GM12878 (cell line): Measurements from ENCODE around the gene RNF220. TPM values are rescaled to one million over a fixed set of nuclear protein-coding genes. Genes with fewer than 3 reads are reported as not detected.

Experiments used
- ATAC-seq: fragments of 200-7000 bp; cut with Tn5 transposase; 3 replicates; pipeline ENCODE4 v1.9.1; 2020; ENCODE audit warnings: mild to moderate bottlenecking, moderate library complexity
- BruUV-seq: library from RNA; stranded (reverse); fragments of 400-500 nt; replicated peaks from 2 replicates; lab custom pipeline; 2021; lab: Mats Ljungman, UMichigan
- CTCF ChIA-PET: fragments of 300-600 bp; sonication (Branson Sonifier 250); formaldehyde crosslinking; extraction: SDS; loops from one replicate; lab custom pipeline; 2021; ENCODE audit warnings: inconsistent platforms; lab: Yijun Ruan, JAX
- POLR2A ChIA-PET: fragments of 350-600 bp; formaldehyde crosslinking; extraction: SDS; loops from one replicate; lab custom pipeline; 2021; ENCODE audit warnings: inconsistent platforms; lab: Charles Lee
- RAD21 ChIA-PET: fragments of 300-600 bp; sonication (Branson Sonifier 250); formaldehyde crosslinking; loops from one replicate; lab custom pipeline; 2023; ENCODE audit warnings: antibody characterized with exemption; ENCODE audit not compliant: unreplicated experiment; lab: Charles Lee
- SMC1A ChIA-PET: fragments of 300-600 bp; sonication (Branson Sonifier 250); formaldehyde crosslinking; loops from one replicate; lab custom pipeline; 2023; ENCODE audit not compliant: unreplicated experiment, uncharacterized antibody; lab: Charles Lee
- DNase-seq: peaks from one replicate; pipeline ENCODE4 v3.0.0-alpha.2; 2011; ENCODE audit warnings: low read depth, low spot score
- FAIRE-seq: peaks from 3 replicates; lab custom pipeline; 2011; peaks lifted over from hg19 to GRCh38; lab: Jason Lieb, UNC
- H2AFZ ChIP-seq: 2 replicates; pipeline ENCODE4 v1.6.0; 2011; ENCODE audit warnings: low read depth, low read length, control low read depth; ENCODE audit not compliant: control insufficient read depth
- H3K27ac ChIP-seq: 2 replicates; pipeline ENCODE4 v1.5.1; 2011; ENCODE audit warnings: control low read depth; ENCODE audit not compliant: control insufficient read depth, insufficient read depth
- H3K27me3 ChIP-seq, 2 experiments: replicated peaks in 1 of 2; 2 replicates each; pipeline versions ENCODE4 v1.6.0 to v1.6.1; 2011; ENCODE audit warnings: low read length in 1 of 2; ENCODE audit not compliant: control insufficient read depth in 2 of 2, insufficient read depth in 2 of 2
- H3K36me3 ChIP-seq, 2 experiments: 2 replicates each; pipeline ENCODE4 v1.5.1; 2011; ENCODE audit warnings: low read length in 1 of 2; ENCODE audit not compliant: control insufficient read depth in 2 of 2, insufficient read depth in 2 of 2
- H3K4me1 ChIP-seq: 2 replicates; pipeline ENCODE4 v1.6.1; 2011; ENCODE audit warnings: mild to moderate bottlenecking, low read length, moderate library complexity, mixed read lengths; ENCODE audit not compliant: control insufficient read depth, insufficient read depth
- H3K4me2 ChIP-seq: 2 replicates; pipeline ENCODE4 v1.6.0; 2011; ENCODE audit warnings: control low read depth; ENCODE audit not compliant: control insufficient read depth, insufficient read depth
- H3K4me3 ChIP-seq: fragments of 200-600 bp; sonication (generic); 2 replicates; pipeline ENCODE4 v1.5.1; 2016
- H3K79me2 ChIP-seq: 2 replicates; pipeline ENCODE4 v1.6.0; 2011; ENCODE audit warnings: low read length; ENCODE audit not compliant: control insufficient read depth, insufficient read depth
- H3K9ac ChIP-seq: 2 replicates; pipeline ENCODE4 v1.8.0; 2011; ENCODE audit warnings: low read length, control low read depth, mixed read lengths; ENCODE audit not compliant: control insufficient read depth, insufficient read depth
- H3K9me3 ChIP-seq: replicated peaks from 3 replicates; pipeline ENCODE4 v1.5.1; 2011; ENCODE audit warnings: mild to moderate bottlenecking, low read length; ENCODE audit not compliant: control insufficient read depth, insufficient read depth
- H4K20me1 ChIP-seq: 2 replicates; pipeline ENCODE4 v1.6.0; 2011; ENCODE audit not compliant: control insufficient read depth, insufficient read depth
- GABPA ChIP-seq: IDR thresholded peaks from 2 replicates; pipeline ENCODE4 v1.6.1; 2014; ENCODE audit warnings: antibody characterized with exemption, low read depth, mild to moderate bottlenecking, inconsistent platforms
- MYC ChIP-seq: IDR thresholded peaks from 2 replicates; pipeline ENCODE4 v1.6.1; 2011; ENCODE audit warnings: mild to moderate bottlenecking, low read length, moderate library complexity, inconsistent platforms; ENCODE audit not compliant: insufficient read depth, insufficient replicate concordance, insufficient read length, severe bottlenecking
- PAX8 ChIP-seq: fragments of 450-650 bp; IDR thresholded peaks from 2 replicates; pipeline ENCODE4 v1.6.1; 2017; ENCODE audit warnings: mild to moderate bottlenecking, moderate library complexity
- RAD51 ChIP-seq: fragments of 450-650 bp; IDR thresholded peaks from 2 replicates; pipeline ENCODE4 v1.6.1; 2016; ENCODE audit warnings: moderate library complexity, mild to moderate bottlenecking, inconsistent platforms
- RFX5 ChIP-seq: IDR thresholded peaks from 2 replicates; pipeline ENCODE4 v1.6.1; 2011; ENCODE audit warnings: low read depth, low read length, improper control_type of control experiment
- SIN3A ChIP-seq: IDR thresholded peaks from 2 replicates; pipeline ENCODE4 v1.6.1; 2012; ENCODE audit warnings: low read depth, low read length, improper control_type of control experiment
- SP1 ChIP-seq: IDR thresholded peaks from one replicate; pipeline ENCODE4 v1.6.1; 2011; ENCODE audit warnings: low read depth, low read length
- SREBF1 ChIP-seq: IDR thresholded peaks from 2 replicates; pipeline ENCODE4 v1.6.1; 2012; ENCODE audit warnings: mild to moderate bottlenecking, low read length
- SUPT20H ChIP-seq: IDR thresholded peaks from 2 replicates; pipeline ENCODE4 v1.6.1; 2011; ENCODE audit warnings: low read depth, mild to moderate bottlenecking, low read length, moderate library complexity, borderline replicate concordance; ENCODE audit not compliant: control insufficient read depth
- ZSCAN29 ChIP-seq: fragments of 450-650 bp; IDR thresholded peaks from 2 replicates; pipeline ENCODE4 v1.6.1; 2017; ENCODE audit warnings: mild to moderate bottlenecking, moderate library complexity
- WGBS: methylation state at CpG from one replicate; pipeline ENCODE4 v1.1.6; 2016; ENCODE audit warnings: low lambda C conversion rate; ENCODE audit not compliant: insufficient replicate concordance, insufficient coverage; ENCODE audit errors: missing lambda C conversion rate; 5-methylcytosine and 5-hydroxymethylcytosine counted together
- in situ Hi-C: fragments of 300-500 bp; cut with MboI; formaldehyde crosslinking; loops from 9 replicates; pipeline ENCODE4 v1.14.3; 2018; ENCODE audit warnings: mixed read lengths
- intact Hi-C: fragments of 100-400 bp; cut with micrococcal nuclease; formaldehyde crosslinking; loops from one replicate; pipeline ENCODE4 v1.14.2; 2022; ENCODE audit not compliant: unreplicated experiment
- polyA plus RNA-seq, 11 experiments: library from polyadenylated mRNA; depleted of rRNA in 4 of 11; unstranded in 6 of 11; stranded (reverse) in 5 of 11; fragments of >200 nt; fragmentation: Nextera tagmentation in 4 of 11; fragmentation: Illumina TruSeq in 1 of 11; extraction: Ambion mirVana in 4 of 11; extraction: Trizol in 1 of 11; gene quantifications; 1 replicate in 1 of 11; 2 replicates in 10 of 11; pipeline versions ENCODE4 v1.2.1 to v1.2.3, GENCODE V29; 2011 to 2016; ENCODE audit warnings: inconsistent platforms in 2 of 11, missing spikeins in 2 of 11, low read depth in 1 of 11
- total RNA-seq, 4 experiments: library from RNA; depleted of rRNA in 3 of 4; stranded (reverse); fragments of >200 nt in 3 of 4; fragmentation: Illumina TruSeq in 1 of 4; extraction: Trizol in 1 of 4; gene quantifications; 2 replicates each; pipeline versions ENCODE4 v1.2.1 to v1.2.3, GENCODE V29; 2013 to 2021
- TF ChIP-seq, protein P1 (sequence below): fragments of 450-650 bp; IDR thresholded peaks from 2 replicates; pipeline ENCODE4 v1.6.1; 2017; ENCODE audit warnings: mild to moderate bottlenecking, moderate library complexity
- TF ChIP-seq, protein P2 (sequence below): IDR thresholded peaks from 2 replicates; pipeline ENCODE4 v1.6.1; 2012; ENCODE audit warnings: low read length, inconsistent platforms
- TF ChIP-seq, protein P3 (sequence below), 3 experiments: IDR thresholded peaks in 2 of 3; conservative IDR thresholded peaks in 1 of 3; 2 replicates each; pipeline ENCODE4 v1.5.1; 2011; ENCODE audit warnings: low read depth in 3 of 3, low read length in 3 of 3, mild to moderate bottlenecking in 3 of 3, control low read depth in 2 of 3, moderate library complexity in 2 of 3, inconsistent platforms in 1 of 3, mixed read lengths in 1 of 3; ENCODE audit not compliant: control insufficient read depth in 2 of 3, insufficient read depth in 1 of 3; ENCODE audit errors: extremely low read depth in 1 of 3
- TF ChIP-seq, protein P4 (sequence below): IDR thresholded peaks from 2 replicates; pipeline ENCODE4 v1.6.1; 2012; ENCODE audit warnings: mild to moderate bottlenecking, low read depth, low read length

The RNF220 gene
- total and polyA plus RNA-seq, 10 of the 15 experiments (the other 5 are each of a cell fraction or from before 2014, with no cell fraction given): 4.6 to 84.1 (median 53.7) TPM

DNA sequence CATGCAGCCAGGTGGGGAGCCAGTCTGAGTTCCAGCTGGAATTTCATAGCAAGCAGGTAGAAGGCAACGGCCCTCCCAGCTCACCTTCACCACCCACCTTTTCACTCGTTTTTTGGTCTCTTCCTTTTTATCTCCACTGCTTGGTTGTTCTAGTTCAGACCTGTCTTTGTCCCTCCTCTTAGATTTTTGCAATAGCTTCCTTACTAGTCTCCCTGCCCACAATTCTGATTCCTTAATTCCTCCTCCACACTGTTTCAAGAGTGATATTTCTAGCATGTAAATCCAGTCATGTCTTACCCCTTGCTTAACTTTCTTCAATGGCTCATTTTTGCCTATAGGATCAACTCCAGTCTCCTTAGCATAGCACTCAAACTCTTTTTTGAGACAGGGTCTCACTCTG lies 149.7 kb downstream of the RNF220 start:
- intact Hi-C loops: no loop called here
- no peak for FAIRE-seq
- TF ChIP-seq SUPT20H (no peak), ZSCAN29 (no peak), MYC (no peak), SP1 (no peak), SIN3A (no peak), GABPA (no peak), RFX5 (no peak), RAD51 (no peak), PAX8 (no peak), SREBF1 (no peak)
- TF ChIP-seq, protein P1, sequence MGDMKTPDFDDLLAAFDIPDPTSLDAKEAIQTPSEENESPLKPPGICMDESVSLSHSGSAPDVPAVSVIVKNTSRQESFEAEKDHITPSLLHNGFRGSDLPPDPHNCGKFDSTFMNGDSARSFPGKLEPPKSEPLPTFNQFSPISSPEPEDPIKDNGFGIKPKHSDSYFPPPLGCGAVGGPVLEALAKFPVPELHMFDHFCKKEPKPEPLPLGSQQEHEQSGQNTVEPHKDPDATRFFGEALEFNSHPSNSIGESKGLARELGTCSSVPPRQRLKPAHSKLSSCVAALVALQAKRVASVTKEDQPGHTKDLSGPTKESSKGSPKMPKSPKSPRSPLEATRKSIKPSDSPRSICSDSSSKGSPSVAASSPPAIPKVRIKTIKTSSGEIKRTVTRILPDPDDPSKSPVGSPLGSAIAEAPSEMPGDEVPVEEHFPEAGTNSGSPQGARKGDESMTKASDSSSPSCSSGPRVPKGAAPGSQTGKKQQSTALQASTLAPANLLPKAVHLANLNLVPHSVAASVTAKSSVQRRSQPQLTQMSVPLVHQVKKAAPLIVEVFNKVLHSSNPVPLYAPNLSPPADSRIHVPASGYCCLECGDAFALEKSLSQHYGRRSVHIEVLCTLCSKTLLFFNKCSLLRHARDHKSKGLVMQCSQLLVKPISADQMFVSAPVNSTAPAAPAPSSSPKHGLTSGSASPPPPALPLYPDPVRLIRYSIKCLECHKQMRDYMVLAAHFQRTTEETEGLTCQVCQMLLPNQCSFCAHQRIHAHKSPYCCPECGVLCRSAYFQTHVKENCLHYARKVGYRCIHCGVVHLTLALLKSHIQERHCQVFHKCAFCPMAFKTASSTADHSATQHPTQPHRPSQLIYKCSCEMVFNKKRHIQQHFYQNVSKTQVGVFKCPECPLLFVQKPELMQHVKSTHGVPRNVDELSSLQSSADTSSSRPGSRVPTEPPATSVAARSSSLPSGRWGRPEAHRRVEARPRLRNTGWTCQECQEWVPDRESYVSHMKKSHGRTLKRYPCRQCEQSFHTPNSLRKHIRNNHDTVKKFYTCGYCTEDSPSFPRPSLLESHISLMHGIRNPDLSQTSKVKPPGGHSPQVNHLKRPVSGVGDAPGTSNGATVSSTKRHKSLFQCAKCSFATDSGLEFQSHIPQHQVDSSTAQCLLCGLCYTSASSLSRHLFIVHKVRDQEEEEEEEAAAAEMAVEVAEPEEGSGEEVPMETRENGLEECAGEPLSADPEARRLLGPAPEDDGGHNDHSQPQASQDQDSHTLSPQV: no peak
- TF ChIP-seq, protein P2, sequence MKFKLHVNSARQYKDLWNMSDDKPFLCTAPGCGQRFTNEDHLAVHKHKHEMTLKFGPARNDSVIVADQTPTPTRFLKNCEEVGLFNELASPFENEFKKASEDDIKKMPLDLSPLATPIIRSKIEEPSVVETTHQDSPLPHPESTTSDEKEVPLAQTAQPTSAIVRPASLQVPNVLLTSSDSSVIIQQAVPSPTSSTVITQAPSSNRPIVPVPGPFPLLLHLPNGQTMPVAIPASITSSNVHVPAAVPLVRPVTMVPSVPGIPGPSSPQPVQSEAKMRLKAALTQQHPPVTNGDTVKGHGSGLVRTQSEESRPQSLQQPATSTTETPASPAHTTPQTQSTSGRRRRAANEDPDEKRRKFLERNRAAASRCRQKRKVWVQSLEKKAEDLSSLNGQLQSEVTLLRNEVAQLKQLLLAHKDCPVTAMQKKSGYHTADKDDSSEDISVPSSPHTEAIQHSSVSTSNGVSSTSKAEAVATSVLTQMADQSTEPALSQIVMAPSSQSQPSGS: no peak
- TF ChIP-seq, protein P3, sequence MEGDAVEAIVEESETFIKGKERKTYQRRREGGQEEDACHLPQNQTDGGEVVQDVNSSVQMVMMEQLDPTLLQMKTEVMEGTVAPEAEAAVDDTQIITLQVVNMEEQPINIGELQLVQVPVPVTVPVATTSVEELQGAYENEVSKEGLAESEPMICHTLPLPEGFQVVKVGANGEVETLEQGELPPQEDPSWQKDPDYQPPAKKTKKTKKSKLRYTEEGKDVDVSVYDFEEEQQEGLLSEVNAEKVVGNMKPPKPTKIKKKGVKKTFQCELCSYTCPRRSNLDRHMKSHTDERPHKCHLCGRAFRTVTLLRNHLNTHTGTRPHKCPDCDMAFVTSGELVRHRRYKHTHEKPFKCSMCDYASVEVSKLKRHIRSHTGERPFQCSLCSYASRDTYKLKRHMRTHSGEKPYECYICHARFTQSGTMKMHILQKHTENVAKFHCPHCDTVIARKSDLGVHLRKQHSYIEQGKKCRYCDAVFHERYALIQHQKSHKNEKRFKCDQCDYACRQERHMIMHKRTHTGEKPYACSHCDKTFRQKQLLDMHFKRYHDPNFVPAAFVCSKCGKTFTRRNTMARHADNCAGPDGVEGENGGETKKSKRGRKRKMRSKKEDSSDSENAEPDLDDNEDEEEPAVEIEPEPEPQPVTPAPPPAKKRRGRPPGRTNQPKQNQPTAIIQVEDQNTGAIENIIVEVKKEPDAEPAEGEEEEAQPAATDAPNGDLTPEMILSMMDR (IDR thresholded peaks at IDR 0.05 in 2 of 3, conservative IDR thresholded peaks at IDR 0.05 in 1 of 3; ENCODE audit: control insufficient read depth in 2 of 3, extremely low read depth in 1 of 3, insufficient read depth in 1 of 3, low read depth in 3 of 3, low read length in 3 of 3): no peak
- TF ChIP-seq, protein P4, sequence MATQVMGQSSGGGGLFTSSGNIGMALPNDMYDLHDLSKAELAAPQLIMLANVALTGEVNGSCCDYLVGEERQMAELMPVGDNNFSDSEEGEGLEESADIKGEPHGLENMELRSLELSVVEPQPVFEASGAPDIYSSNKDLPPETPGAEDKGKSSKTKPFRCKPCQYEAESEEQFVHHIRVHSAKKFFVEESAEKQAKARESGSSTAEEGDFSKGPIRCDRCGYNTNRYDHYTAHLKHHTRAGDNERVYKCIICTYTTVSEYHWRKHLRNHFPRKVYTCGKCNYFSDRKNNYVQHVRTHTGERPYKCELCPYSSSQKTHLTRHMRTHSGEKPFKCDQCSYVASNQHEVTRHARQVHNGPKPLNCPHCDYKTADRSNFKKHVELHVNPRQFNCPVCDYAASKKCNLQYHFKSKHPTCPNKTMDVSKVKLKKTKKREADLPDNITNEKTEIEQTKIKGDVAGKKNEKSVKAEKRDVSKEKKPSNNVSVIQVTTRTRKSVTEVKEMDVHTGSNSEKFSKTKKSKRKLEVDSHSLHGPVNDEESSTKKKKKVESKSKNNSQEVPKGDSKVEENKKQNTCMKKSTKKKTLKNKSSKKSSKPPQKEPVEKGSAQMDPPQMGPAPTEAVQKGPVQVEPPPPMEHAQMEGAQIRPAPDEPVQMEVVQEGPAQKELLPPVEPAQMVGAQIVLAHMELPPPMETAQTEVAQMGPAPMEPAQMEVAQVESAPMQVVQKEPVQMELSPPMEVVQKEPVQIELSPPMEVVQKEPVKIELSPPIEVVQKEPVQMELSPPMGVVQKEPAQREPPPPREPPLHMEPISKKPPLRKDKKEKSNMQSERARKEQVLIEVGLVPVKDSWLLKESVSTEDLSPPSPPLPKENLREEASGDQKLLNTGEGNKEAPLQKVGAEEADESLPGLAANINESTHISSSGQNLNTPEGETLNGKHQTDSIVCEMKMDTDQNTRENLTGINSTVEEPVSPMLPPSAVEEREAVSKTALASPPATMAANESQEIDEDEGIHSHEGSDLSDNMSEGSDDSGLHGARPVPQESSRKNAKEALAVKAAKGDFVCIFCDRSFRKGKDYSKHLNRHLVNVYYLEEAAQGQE: no peak

More for the DNA sequence above, 149.7 kb downstream of the RNF220 start:
- no peak for DNase-seq
- ChIA-PET CTCF (interaction anchor here (2.4 kb wide), 1 partner anchor 18 kb away, joined by 9 read pairs; no protein-coding TSS in a partner anchor), RAD21 (no interaction called here), POLR2A (no interaction called here), SMC1A (interaction anchor here (1.0 to 1.4 kb wide), 2 partner anchors 15 to 18 kb away, joined by 3 read pairs; no protein-coding TSS in a partner anchor)
- no TSS peak for BruUV-seq
- Histone ChIP-seq H4K20me1 (no peaks in the 10 kb centered on the region), H3K27ac (no peak overlapping the region), H3K4me1 (no peaks in the 10 kb centered on the region), H3K27me3 (peaks cover 5 to 6% of the 10 kb centered on the region in 2 experiments), H2AFZ (no peak overlapping the region), H3K4me3 (no peak overlapping the region), H3K79me2 (no peaks in the 10 kb centered on the region), H3K36me3 (no peaks in the 10 kb centered on the region), H3K9ac (no peak overlapping the region), H3K9me3 (no peaks in the 10 kb centered on the region), H3K4me2 (no peak overlapping the region)
- in situ Hi-C loops: no loop called here
- WGBS: 16% methylated on average over 2 of the region's 2 CpGs
- no peak for ATAC-seq
